SU-DHL-6 (cell line): ENCODE measurements around the gene B3GAT1.

Experiments used
- H2AFZ ChIP-seq: fragments of 200-600 bp; sonication (generic); 2 replicates; pipeline ENCODE4 v1.6.1; 2014; ENCODE audit warnings: low read depth, mild to moderate bottlenecking, moderate library complexity, mixed read lengths, antibody characterized with exemption, low read length; ENCODE audit not compliant: severe bottlenecking
- H3F3A ChIP-seq: fragments of 200-600 bp; shearing (Covaris generic); 2 replicates; pipeline ENCODE4 v1.6.0; 2016; ENCODE audit warnings: antibody characterized with exemption, mild to moderate bottlenecking; ENCODE audit not compliant: insufficient read depth
- H3K27ac ChIP-seq: fragments of 200-600 bp; sonication (generic); 2 replicates; pipeline ENCODE4 v1.5.1; 2016; ENCODE audit warnings: low read depth, mild to moderate bottlenecking, low read length, moderate library complexity, mixed read lengths
- H3K27me3 ChIP-seq: fragments of 200-600 bp; sonication (generic), shearing (Covaris generic); 2 replicates; pipeline ENCODE4 v1.6.0; 2014; ENCODE audit warnings: mild to moderate bottlenecking, low read length
- H3K36me3 ChIP-seq: fragments of 200-600 bp; sonication (generic); 2 replicates; pipeline ENCODE4 v1.6.1; 2014; ENCODE audit warnings: mild to moderate bottlenecking, low read length, mixed read lengths
- H3K4me2 ChIP-seq: fragments of 300-600, 200-600 bp; shearing (Covaris generic), sonication (generic); 2 replicates; pipeline ENCODE4 v1.6.0; 2014; ENCODE audit warnings: low read length, low read depth, mild to moderate bottlenecking; ENCODE audit not compliant: poor library complexity, severe bottlenecking
- H3K4me3 ChIP-seq: fragments of 200-600 bp; sonication (generic); 2 replicates; pipeline ENCODE4 v1.5.1; 2014; ENCODE audit warnings: antibody characterized with exemption, low read length, mild to moderate bottlenecking, mixed read lengths; ENCODE audit not compliant: insufficient read depth, poor library complexity, severe bottlenecking
- H3K79me2 ChIP-seq: fragments of 200-600 bp; sonication (generic); 2 replicates; pipeline ENCODE4 v1.6.1; 2014; ENCODE audit warnings: mild to moderate bottlenecking, low read length, moderate library complexity; ENCODE audit not compliant: insufficient read depth
- H3K9ac ChIP-seq: fragments of 200-600 bp; sonication (generic); 2 replicates; pipeline ENCODE4 v1.7.0; 2014; ENCODE audit warnings: mild to moderate bottlenecking, low read length
- H3K9me2 ChIP-seq: fragments of 200-600 bp; sonication (generic); replicated peaks from 2 replicates; pipeline ENCODE4 v1.6.1; 2014; ENCODE audit warnings: low read length; ENCODE audit not compliant: insufficient read depth
- H3K9me3 ChIP-seq: fragments of 200-600 bp; sonication (generic); 2 replicates; pipeline ENCODE4 v1.6.1; 2014; ENCODE audit warnings: low read length, mixed read lengths; ENCODE audit not compliant: insufficient read depth
- H4K20me1 ChIP-seq: fragments of 200-600 bp; sonication (generic); 2 replicates; pipeline ENCODE4 v1.6.1; 2014; ENCODE audit warnings: low read depth, mild to moderate bottlenecking, antibody characterized with exemption, low read length, moderate library complexity, mixed read lengths
- CTCF ChIP-seq: fragments of 200-600 bp; sonication (generic); IDR thresholded peaks from one replicate; pipeline ENCODE4 v1.5.1; 2017; ENCODE audit warnings: antibody characterized with exemption, mild to moderate bottlenecking, low read length, moderate library complexity; ENCODE audit not compliant: insufficient read depth, poor library complexity, severe bottlenecking
- EZH2phosphoT487 ChIP-seq: fragments of 200-600 bp; sonication (generic), shearing (Covaris generic); conservative IDR thresholded peaks from 2 replicates; pipeline ENCODE4 v1.6.1; 2018; ENCODE audit warnings: mild to moderate bottlenecking, antibody characterized with exemption, low read length, moderate library complexity, mixed read lengths

B3GAT1 gene

GRCh38 chr11:134416726-134417125, 4.7 kb upstream of the B3GAT1 start:
- Histone ChIP-seq H3K79me2 (no peaks in the 10 kb centered on the region), H2AFZ (no peak overlapping the region), H3K9ac (no peak overlapping the region), H3K9me2 (no peaks in the 10 kb centered on the region), H3K4me2 (no peak overlapping the region), H3K36me3 (no peaks in the 10 kb centered on the region), H3K27me3 (no peaks in the 10 kb centered on the region), H3K27ac (no peak overlapping the region), H3F3A (no peaks in the 10 kb centered on the region), H3K9me3 (no peaks in the 10 kb centered on the region), H4K20me1 (no peaks in the 10 kb centered on the region), H3K4me3 (no peak overlapping the region)
- TF ChIP-seq EZH2phosphoT487 (no peak), CTCF (no peak)

GRCh38 chr11:134414766-134415765, 3.0 kb upstream of the B3GAT1 start:
- Histone ChIP-seq H3K9me3 (no peaks in the 10 kb centered on the region), H3K4me3 (no peak overlapping the region), H4K20me1 (no peaks in the 10 kb centered on the region), H3K9ac (no peak overlapping the region), H3K27ac (no peak overlapping the region), H2AFZ (no peak overlapping the region), H3F3A (no peaks in the 10 kb centered on the region), H3K4me2 (no peak overlapping the region), H3K36me3 (no peaks in the 10 kb centered on the region), H3K79me2 (no peaks in the 10 kb centered on the region), H3K9me2 (no peaks in the 10 kb centered on the region), H3K27me3 (no peaks in the 10 kb centered on the region)
- no peak for TF ChIP-seq EZH2phosphoT487
- TF ChIP-seq CTCF = no peak

GRCh38 chr11:134413826-134414731, 2.0 kb upstream of the B3GAT1 start:
- no peak overlapping the region for H3K4me2 ChIP-seq
- H3K9ac ChIP-seq = no peak overlapping the region
- H3K27me3 ChIP-seq = no peaks in the 10 kb centered on the region
- TF ChIP-seq EZH2phosphoT487 (no peak), CTCF (no peak)
- no peak overlapping the region for H2AFZ ChIP-seq
- no peaks in the 10 kb centered on the region for H3K9me3 ChIP-seq
- H3K9me2 ChIP-seq = no peaks in the 10 kb centered on the region
- H4K20me1 ChIP-seq = no peaks in the 10 kb centered on the region
- H3K27ac ChIP-seq = no peak overlapping the region
- no peak overlapping the region for H3K4me3 ChIP-seq
- no peaks in the 10 kb centered on the region for H3F3A ChIP-seq
- H3K36me3 ChIP-seq = no peaks in the 10 kb centered on the region
- no peaks in the 10 kb centered on the region for H3K79me2 ChIP-seq
